WTC11 (cell line): Measurements from ENCODE around the gene PLA2G4E.

Experiments
- JUN ChIP-seq: sonication (generic); formaldehyde crosslinking; IDR thresholded peaks from 2 replicates; pipeline ENCODE4 v1.8.0; 2023; ENCODE audit warnings: mild to moderate bottlenecking, missing genetic modification reagents
- TF ChIP-seq, protein P1 (sequence below): fragments of 200-600 bp; IDR thresholded peaks from 2 replicates; pipeline ENCODE4 v1.8.0; 2022; ENCODE audit warnings: antibody characterized with exemption

DNA sequence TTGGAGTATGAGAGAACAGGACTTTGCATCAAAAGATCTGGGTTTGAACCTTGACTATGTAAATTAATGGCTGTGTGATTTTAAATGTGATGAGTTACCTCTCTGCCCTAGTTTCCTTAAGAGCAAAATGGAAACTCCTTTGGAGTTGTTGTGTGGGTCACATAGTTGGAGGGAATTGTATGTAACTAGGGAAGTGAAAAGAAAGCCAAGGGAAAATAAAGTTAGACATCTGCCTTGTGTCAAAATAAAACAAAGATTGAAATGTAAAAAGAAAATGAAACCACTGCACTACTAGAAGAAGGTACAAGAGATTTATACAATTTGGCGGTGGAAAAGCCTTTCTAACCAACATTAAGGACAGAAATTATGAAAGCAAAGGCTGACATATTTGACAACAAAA lies 46.8 kb downstream of the PLA2G4E start:
- TF ChIP-seq, protein P1, sequence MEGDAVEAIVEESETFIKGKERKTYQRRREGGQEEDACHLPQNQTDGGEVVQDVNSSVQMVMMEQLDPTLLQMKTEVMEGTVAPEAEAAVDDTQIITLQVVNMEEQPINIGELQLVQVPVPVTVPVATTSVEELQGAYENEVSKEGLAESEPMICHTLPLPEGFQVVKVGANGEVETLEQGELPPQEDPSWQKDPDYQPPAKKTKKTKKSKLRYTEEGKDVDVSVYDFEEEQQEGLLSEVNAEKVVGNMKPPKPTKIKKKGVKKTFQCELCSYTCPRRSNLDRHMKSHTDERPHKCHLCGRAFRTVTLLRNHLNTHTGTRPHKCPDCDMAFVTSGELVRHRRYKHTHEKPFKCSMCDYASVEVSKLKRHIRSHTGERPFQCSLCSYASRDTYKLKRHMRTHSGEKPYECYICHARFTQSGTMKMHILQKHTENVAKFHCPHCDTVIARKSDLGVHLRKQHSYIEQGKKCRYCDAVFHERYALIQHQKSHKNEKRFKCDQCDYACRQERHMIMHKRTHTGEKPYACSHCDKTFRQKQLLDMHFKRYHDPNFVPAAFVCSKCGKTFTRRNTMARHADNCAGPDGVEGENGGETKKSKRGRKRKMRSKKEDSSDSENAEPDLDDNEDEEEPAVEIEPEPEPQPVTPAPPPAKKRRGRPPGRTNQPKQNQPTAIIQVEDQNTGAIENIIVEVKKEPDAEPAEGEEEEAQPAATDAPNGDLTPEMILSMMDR, result no peak
- TF ChIP-seq JUN (CRISPR knock-in tag), result no peak
